Peyer's patch (tissue), 4 donors: ENCODE data around the gene CNOT4. TPM values are rescaled to one million over a fixed set of nuclear protein-coding genes. Genes with fewer than 3 reads are reported as not detected.

ENCODE experiments used
- DNase-seq, 3 donors: peaks; one replicate each; pipeline ENCODE4 v3.0.0-alpha.2; 2017 to 2019
- H3K27ac ChIP-seq, 4 donors: fragments of 200-600 bp; sonication (generic); one replicate each; pipeline ENCODE4 v1.5.1; 2016 to 2019
- H3K27me3 ChIP-seq, 2 donors: fragments of 200-600 bp; sonication (generic); one replicate each; pipeline ENCODE4 v1.5.1; 2019
- H3K36me3 ChIP-seq, 3 donors: fragments of 200-600 bp; sonication (generic); one replicate each; pipeline ENCODE4 v1.5.1; 2016 to 2019
- H3K4me1 ChIP-seq, 4 donors: fragments of 200-600 bp; sonication (generic); one replicate each; pipeline ENCODE4 v1.5.1; 2016 to 2019
- H3K4me3 ChIP-seq, 4 donors: fragments of 200-600 bp; sonication (generic); 1 replicate in 3 of 4; 2 replicates in 1 of 4; pipeline ENCODE4 v1.5.1; 2016 to 2019; ENCODE audit warnings: mild to moderate bottlenecking in 1 of 4
- H3K9me3 ChIP-seq, 4 donors: fragments of 200-600 bp; sonication (generic); one replicate each; pipeline ENCODE4 v1.5.1; 2016 to 2019; ENCODE audit warnings: mild to moderate bottlenecking in 1 of 4
- CTCF ChIP-seq, 6 experiments: fragments of 450-650 bp in 4 of 6; fragments of 200-600 bp in 2 of 6; sonication (generic) in 1 of 6; IDR thresholded peaks; one replicate each; pipeline ENCODE4 v1.5.1; 2017 to 2019; ENCODE audit warnings: antibody characterized with exemption in 6 of 6, mild to moderate bottlenecking in 3 of 6, moderate library complexity in 1 of 6
- POLR2A ChIP-seq, 2 donors: fragments of 450-650 bp; IDR thresholded peaks; one replicate each; pipeline ENCODE4 v1.5.1; 2017; ENCODE audit warnings: antibody characterized with exemption in 2 of 2, mild to moderate bottlenecking in 2 of 2, moderate library complexity in 2 of 2
- total RNA-seq, 4 donors: library from RNA; depleted of rRNA; stranded (reverse); fragments of >200 nt; gene quantifications; one replicate each; pipeline ENCODE4 v1.1.0, GENCODE V29; 2016

CNOT4 gene
- total RNA-seq, 4 donors from 2014 or later: 20.2 to 35.5 (median 24.1) TPM

- Histone ChIP-seq H3K4me3 (no peak overlapping the region), H3K27ac (no peak overlapping the region), H3K27me3 (no peaks in the 10 kb centered on the region), H3K36me3 (no peaks in the 10 kb centered on the region), H3K4me1 (no peaks in the 10 kb centered on the region), H3K9me3 (no peaks in the 10 kb centered on the region)
- TF ChIP-seq POLR2A (IDR thresholded peaks at IDR 0.05) (no peak), CTCF (IDR thresholded peaks at IDR 0.05) (no peak)
- DNase-seq: no peak
Observed at GRCh38 chr7:135552148-135552547, 42.2 kb upstream of the CNOT4 start.

GRCh38 chr7:135550196-135550595 lies 40.3 kb upstream of the CNOT4 start:
- no peak overlapping the region for H3K27ac ChIP-seq
- DNase-seq: no peak
- no peak for TF ChIP-seq POLR2A (IDR thresholded peaks at IDR 0.05)
- TF ChIP-seq CTCF (IDR thresholded peaks at IDR 0.05): no peak
- H3K4me3 ChIP-seq: no peak overlapping the region
- no peaks in the 10 kb centered on the region for H3K9me3 ChIP-seq
- H3K27me3 ChIP-seq: no peaks in the 10 kb centered on the region
- H3K4me1 ChIP-seq: no peaks in the 10 kb centered on the region
- H3K36me3 ChIP-seq: no peaks in the 10 kb centered on the region

GRCh38 chr7:135541029-135541428 lies 31.1 kb upstream of the CNOT4 start:
- Histone ChIP-seq H3K36me3 (no peaks in the 10 kb centered on the region), H3K9me3 (no peaks in the 10 kb centered on the region), H3K27me3 (no peaks in the 10 kb centered on the region), H3K4me1 (no peaks in the 10 kb centered on the region), H3K4me3 (no peak overlapping the region), H3K27ac (no peak overlapping the region)
- no peak for DNase-seq
- no peak for TF ChIP-seq CTCF (IDR thresholded peaks at IDR 0.05)
- no peak for TF ChIP-seq POLR2A (IDR thresholded peaks at IDR 0.05)

- Histone ChIP-seq H3K27ac (no peak overlapping the region), H3K4me1 (no peaks in the 10 kb centered on the region), H3K4me3 (no peak overlapping the region), H3K36me3 (no peaks in the 10 kb centered on the region), H3K9me3 (no peaks in the 10 kb centered on the region), H3K27me3 (no peaks in the 10 kb centered on the region)
- no peak for TF ChIP-seq POLR2A (IDR thresholded peaks at IDR 0.05)
- no peak for TF ChIP-seq CTCF (IDR thresholded peaks at IDR 0.05)
- DNase-seq: no peak
Observed at GRCh38 chr7:135539629-135540028, 29.7 kb upstream of the CNOT4 start.

- no peak overlapping the region for H3K27ac ChIP-seq
- no peaks in the 10 kb centered on the region for H3K4me1 ChIP-seq
- no peaks in the 10 kb centered on the region for H3K27me3 ChIP-seq
- H3K4me3 ChIP-seq: no peak overlapping the region
- no peak for TF ChIP-seq POLR2A (IDR thresholded peaks at IDR 0.05)
- no peak for TF ChIP-seq CTCF (IDR thresholded peaks at IDR 0.05)
- H3K36me3 ChIP-seq: no peaks in the 10 kb centered on the region
- DNase-seq: no peak
- H3K9me3 ChIP-seq: no peaks in the 10 kb centered on the region
Observed at GRCh38 chr7:135538376-135538775, 28.5 kb upstream of the CNOT4 start.

- no peak for DNase-seq
- Histone ChIP-seq H3K9me3 (no peaks in the 10 kb centered on the region), H3K4me3 (no peak overlapping the region), H3K4me1 (no peaks in the 10 kb centered on the region), H3K27me3 (no peaks in the 10 kb centered on the region), H3K27ac (no peak overlapping the region), H3K36me3 (no peaks in the 10 kb centered on the region)
- TF ChIP-seq POLR2A (IDR thresholded peaks at IDR 0.05) (no peak), CTCF (IDR thresholded peaks at IDR 0.05) (no peak)
Observed at GRCh38 chr7:135537905-135538304, 28.0 kb upstream of the CNOT4 start.
